HG03135 (cell line): ENCODE measurements around the gene OS9.
"Not testable (repeated sequence)": the region's sequence is repeated elsewhere in the genome, so short reads cannot be mapped to it uniquely, and the experiment has no call there.

Source experiments
- ATAC-seq: cut with Tn5 transposase; IDR thresholded peaks from one replicate; pipeline ENCODE4 v1.9.1; 2021; ENCODE audit warnings: mild to moderate bottlenecking, moderate library complexity; ENCODE audit not compliant: unreplicated experiment

The OS9 gene

DNA sequence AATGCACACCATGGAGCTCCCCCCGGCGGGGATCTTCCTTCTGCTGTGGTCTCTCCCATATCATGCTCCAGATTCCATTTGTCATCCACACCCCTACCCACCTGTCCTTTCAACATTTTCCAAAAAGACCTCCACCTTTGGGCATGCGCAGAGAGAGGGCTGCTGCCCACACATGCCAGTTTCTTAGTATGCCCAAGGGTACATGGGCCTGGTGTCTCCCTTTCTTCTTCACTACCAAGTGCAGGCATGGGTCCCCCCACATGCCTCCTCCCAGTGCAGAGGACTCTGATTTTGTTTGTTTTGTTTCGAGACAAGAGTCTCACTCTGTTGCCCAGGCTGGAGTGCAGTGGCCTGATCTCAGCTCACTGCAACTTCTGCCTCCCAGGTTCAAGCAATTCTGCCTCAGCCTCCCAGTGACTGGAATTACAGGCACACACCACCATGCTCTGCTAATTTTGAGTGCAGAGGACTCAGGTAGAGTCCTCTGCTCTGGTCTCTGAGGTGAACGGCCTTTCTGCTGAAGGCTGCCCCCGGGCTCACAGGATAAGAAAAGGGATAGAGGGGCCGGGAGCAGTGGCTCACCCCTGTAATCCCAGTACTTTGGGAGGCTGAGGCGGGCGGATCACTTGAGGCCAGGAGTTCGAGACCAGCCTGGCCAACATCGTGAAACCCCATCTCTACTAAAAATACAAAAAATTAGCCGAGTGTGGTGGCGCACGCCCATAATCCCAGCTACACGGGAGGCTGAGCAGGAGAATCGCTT is 28.1 kb downstream of the OS9 start:
- not testable (repeated sequence) for ATAC-seq

DNA sequence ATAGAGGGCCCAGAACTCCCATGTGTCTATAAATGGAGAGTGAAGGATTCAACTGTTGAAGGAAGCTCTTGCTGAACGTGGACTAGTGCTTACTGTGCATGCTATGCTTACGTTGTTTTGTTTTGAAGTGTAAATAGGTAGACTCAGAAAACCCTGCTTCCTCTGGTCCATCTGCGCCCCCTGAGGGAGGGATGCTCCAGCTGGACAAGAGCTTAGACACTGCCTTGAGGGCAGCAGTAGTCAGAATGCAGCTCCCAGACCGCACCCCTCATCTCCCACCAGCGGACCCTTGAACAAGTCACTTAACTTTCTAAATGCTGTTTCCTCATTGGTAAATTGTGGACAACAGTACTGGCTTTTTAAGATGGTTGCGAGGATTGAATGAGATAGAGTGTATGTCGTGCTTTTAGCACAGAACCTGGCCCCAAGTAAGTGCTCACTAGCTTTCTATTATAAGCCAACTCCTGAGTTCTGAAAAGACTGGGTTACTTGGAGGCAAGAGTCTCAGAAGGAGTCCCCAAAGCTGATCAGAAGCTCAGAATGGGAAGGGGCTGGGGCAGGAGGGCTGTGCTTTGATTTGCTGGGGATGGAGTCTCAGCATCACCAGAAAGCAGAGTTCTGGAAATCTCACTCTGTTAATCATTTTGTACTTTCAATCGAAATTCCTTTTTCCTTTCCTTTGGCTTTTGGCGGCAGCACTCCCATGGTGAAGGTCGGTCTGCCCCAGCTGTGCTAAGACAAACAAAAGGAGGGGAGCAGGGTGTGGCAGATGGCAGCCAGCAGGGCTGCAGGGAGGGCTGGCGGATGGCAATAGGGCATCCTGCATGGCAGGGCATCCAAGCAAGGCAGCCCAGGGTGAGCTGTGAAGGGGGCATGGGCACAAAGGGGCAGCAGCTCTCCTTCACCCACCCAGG is 29.0 kb downstream of the OS9 start:
- ATAC-seq, result no peak

DNA sequence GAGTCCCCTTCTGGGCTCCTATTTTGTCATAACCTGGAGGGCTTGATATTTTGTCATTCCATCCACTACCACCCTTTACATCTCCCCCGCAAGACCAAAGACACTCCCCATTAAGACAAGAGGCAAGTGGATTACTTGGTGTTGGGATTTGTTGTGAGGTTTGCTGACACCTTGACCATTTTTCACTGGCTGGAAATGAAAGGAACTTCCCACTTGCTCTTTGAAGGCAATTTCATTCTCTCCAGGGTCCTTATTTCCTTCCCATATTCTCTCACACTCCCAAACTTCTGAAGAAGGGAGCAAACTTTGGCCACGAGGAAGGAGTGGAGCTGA is 29.7 kb downstream of the OS9 start:
- ATAC-seq, result no peak

DNA sequence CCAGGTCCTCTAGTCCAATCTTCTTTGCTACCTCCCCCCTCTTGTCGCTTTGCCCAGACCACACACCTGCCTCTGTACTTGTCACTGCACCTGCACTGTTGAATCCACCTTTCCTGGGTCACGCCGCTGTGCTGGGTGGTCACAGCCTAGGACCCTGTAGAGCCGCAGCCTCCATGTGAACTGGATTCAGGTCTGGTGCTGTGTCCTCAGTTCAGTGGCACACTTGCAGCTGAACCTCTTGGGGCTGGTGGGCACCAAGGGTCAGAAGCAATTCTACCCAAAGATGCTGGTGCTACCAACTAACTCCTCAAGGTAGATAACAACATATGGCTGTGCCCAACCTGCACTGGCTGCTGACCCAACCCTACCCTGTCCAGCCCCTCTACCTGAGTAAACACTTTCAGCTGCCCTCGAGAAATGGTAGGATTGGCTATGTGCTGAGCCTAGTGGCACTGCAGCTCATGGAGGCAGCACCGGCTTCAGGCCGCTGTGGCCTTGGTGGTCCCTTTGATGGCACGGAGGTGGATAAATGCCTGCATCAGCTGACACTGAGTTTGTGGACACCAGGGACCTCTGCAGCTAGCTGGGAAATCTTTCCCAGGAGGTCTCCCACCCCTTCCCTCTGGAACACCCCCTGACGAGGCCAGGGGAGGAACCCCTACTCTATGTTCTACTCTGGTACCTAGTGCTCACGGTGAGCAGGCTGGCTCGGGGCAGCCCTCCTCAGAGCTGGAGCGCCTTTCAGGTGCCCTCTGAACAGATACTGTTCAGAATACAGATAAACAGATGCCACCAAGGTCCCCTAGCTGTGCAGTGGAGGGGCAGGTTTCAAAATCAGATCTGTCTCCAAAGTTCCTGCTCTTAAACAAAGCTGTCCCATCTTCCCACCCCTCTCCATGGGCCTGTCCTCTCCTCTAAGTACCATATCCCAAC is 30.3 kb downstream of the OS9 start:
- ATAC-seq, result no peak

DNA sequence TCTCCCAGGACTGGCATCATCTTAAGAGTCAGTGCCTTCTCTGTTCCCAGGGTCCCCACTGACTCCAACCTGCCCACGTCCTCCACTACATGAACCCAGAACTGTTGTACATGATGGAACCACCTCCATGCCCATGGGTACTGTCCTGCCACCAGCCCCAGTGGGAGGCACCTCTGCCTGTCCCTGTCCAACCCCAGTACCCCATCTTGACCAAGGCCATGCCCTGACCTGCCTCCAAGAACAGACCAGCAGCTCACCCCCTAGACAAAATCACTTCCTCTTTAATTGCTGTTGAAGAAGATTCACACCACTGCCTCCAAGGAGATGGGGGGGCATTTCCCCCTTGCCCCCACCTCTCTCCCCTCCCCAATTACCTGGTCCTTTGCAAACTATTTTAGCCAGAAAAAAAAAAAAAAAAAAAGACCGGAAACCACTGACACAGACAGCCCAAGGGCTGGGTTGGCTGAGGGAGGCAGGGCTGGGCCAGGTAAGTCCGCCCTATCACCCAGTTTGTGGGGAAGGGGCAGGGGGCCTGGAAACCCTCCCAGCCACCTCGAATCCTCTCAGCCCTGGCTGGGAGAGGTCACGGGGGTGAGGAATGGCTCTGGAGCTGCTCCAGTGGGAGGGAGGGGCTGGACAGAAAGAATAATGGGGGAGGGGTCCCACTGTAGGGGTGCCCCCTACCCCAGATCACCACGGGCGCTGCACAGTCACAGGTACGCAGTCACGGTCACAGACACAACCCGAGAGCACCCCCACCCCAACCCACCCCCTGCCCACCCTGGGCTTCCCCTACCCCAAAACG is 31.2 kb downstream of the OS9 start:
- no peak for ATAC-seq

DNA sequence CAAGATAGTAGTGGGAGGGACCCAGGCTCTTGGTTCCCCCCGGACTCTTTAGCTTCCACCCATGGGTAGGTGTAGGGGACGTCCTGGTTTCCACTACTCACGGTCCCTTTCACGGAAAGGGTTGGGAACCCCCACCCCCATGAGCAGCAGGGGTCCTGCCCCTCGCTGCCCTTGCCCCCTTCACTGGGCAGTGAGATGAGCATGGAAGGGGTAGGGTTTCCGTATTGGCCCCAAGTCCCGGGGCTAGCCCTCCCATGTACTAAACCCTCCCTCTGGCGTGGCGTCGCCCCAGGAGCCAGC is 31.9 kb downstream of the OS9 start:
- ATAC-seq, result no peak

DNA sequence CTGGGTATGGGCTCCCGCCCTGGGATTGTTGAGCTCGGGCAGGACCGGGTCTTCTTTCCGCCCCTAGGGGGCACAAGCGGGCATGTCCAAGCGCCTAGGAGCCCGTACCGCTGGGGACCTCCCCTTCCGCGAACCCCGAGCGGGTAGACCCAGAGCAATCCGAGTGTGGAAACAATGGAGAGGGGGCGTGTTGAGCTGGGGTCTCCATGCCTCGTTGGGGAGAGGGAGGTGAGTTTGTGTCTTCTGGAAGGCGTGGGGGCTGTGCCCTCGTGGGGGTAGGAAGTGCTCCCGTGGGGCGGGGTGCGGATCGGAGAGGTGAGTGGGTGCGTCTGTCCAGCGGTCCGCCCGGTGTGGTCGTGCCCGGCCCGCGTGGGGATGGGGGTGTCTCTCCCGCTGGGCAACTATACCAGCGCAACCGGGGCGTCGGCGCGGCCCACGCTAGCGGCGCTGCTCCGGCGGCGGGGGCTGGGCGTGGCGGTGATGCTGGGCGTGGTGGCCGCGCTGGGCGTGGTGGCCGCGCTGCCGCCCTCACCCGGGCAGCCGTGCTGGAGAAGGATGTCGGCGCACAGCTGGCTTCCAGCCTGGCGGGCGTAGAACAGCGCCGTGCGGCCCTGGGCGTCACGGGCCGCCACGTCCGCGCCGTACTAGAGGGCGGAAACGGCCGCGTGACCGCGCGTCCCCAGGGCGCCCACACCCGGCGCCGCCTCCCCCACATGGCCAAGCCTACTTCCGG is 32.4 kb downstream of the OS9 start:
- ATAC-seq, result no peak

DNA sequence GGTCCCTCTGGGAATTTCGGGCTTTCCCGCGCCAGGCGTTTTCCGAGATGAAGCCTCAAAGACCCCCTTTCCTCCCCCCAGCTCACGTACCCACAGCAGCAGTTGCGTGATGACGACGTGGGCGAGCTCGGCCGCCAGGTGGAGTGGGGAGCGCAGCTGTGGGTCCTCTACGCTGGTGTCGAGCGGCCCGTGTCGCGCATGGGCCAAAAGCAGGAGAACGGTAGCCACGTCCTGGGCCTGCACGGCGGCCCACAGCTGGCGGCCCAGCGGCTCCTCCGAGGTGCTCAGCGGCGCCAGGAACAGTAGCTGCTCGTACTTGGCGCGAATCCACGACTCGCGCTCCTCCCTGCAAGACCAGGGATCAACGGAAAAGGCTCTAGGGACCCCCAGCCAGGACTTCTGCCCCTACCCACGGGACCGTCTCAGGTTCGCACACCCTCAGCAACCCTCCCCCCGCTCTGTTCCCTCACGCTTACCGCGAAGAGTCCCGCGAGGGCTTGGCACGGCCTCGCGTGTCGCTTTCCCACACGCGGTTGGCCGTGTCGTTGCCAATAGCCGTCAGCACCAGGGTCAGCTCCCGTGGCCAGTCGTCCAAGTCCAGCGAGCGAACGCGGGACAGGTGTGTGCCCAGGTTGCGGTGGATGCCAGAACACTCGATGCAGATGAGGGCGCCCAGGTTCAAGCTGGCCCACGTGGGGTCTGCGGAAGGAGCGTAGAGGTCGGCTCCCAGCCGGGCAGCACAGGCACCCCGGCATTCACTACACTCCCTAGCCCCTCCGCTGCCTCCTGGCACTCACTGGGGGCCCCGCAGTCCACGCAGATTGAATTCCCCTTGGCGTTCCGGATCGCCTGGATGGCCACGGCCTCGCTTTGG is 33.2 kb downstream of the OS9 start:
- ATAC-seq, result no peak

DNA sequence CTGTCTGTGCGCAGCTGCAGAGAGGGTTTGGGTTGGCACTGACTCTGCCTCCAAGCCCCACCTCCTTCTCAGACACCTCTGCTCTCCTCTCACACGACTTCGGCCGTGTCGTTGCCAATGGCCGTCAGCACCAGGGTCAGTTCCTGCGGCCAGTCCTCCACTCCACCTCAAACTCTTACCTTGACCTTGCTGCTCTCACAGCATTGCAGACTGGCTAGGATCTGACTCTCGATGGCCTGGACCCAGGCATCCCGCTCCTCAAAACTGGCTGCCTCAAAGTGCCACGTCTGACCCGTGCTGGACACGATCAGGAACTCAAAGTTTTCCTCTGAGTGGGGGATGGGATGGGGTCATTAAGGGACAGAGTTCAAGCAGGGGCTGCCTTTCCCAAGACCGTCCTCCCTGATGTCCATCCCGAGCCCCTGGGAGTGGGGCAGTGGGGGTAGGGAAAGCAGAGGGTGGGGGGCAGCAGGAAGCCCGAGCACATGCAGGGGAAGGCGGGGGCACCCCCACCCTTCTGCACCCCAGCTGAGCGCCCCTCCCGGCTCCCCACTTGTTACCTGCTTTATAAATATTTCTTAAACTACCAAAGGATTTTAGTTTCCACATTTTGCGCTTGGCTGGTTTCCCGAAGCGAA is 33.9 kb downstream of the OS9 start:
- ATAC-seq, result no peak

DNA sequence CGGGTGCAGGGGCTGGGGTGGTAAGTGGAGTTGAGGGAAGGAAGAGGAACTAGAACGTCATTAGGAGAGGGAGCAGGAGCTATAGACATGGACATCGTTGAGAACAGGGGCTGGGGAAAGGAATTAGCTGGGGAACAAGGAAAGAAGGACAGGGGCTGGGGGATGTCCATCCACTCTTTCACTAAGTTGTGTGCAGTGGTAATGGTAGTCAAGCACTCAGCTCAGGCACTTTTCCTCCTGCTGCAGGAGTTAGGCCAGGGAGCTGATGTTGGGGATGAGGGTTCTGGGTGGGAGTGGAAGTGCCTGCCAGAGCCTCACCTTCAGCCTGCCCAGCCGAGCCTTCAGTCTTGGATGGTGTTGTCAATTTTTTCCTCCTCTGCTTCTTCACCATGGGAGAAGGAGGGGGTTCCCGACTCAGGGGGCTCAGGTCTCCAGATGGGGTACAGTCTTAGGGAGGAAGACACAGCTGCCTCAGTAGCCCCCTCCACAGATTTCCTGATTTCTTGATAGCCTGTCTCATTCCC is 35.5 kb downstream of the OS9 start:
- no peak for ATAC-seq

DNA sequence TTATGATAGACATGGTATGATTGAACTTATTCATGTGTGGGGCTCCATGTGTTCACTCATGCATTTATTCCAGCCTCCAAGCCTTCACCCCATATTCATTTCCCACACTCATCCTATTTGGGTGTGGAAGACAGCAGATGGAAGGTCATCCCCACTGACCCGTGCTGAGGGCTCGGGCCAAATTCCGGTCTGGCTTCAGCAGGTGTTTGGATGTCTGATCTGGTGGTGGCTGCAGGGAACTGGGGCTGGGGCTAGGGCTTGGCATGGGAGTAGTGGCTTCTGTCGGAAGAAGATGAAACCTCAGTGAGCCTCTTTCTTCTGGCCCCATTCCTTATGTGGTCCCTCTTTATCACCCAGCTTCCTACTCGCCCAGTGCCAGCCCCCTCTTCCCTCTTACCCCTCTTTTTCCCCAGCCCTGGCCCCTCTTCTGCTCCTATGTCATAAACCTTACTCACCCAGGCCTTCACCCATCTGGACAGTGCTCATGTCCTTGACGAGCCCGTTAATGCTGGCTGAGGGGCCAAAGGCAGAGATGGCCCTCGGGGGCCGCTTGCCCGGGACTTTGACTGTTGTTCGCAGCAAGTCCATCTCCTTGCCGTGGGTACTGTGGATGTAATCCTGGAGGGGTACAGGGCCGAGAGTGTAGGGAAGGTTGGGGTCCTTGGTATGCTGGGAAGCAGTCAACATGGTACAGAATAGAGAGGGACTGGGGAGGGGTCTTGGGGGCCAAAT is 36.6 kb downstream of the OS9 start:
- ATAC-seq, result no peak

DNA sequence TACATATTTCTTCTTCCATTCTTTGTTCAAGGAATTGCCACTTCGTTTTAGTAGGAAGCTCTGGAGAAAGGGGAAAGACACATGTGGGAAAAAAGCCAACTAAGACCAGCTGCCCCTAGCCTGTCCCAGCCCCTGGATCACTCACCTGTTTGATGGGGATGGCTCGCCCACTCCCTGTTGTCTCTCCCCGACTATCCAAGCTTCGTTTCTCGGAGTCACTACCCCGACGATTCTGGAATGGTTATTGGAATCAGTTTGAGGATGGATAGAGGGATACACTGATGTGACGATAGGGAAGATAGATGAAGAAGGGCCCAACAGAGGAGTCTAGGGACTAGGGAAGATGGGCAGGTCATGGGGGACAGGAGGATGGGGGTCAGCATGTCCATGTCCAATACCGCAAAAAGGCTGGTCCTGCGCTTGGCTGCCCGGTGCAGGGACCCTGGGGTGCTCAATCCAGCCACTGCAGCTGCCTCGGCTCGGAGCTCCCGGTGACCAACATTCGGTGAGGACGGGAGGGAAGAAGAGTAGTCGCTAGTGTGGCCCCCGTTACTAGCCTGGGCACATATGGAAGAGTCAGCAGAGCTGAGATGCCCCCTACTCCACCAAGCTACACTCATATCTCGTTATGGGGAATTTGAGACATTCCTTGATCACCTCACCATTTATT is 37.6 kb downstream of the OS9 start:
- no peak for ATAC-seq

DNA sequence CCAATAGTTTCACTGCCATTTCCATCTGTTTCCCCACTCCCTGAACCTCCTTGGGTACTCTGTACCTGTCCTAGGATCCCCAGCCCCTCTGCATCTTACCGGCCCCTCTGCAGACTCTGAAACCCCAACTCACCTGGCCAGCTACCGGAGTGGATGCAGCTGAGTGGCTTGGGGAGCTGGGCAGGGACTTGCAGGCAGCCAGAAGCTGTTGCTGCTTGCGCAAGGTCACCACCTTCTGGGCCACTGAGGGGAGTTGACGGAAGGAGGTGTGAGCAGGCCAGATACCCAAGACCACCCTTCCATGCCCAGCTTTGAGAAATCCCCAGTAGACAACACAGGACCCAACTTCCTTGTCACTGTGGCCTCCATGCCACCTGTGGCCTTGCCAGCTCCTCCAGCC is 38.3 kb downstream of the OS9 start:
- ATAC-seq, result no peak

DNA sequence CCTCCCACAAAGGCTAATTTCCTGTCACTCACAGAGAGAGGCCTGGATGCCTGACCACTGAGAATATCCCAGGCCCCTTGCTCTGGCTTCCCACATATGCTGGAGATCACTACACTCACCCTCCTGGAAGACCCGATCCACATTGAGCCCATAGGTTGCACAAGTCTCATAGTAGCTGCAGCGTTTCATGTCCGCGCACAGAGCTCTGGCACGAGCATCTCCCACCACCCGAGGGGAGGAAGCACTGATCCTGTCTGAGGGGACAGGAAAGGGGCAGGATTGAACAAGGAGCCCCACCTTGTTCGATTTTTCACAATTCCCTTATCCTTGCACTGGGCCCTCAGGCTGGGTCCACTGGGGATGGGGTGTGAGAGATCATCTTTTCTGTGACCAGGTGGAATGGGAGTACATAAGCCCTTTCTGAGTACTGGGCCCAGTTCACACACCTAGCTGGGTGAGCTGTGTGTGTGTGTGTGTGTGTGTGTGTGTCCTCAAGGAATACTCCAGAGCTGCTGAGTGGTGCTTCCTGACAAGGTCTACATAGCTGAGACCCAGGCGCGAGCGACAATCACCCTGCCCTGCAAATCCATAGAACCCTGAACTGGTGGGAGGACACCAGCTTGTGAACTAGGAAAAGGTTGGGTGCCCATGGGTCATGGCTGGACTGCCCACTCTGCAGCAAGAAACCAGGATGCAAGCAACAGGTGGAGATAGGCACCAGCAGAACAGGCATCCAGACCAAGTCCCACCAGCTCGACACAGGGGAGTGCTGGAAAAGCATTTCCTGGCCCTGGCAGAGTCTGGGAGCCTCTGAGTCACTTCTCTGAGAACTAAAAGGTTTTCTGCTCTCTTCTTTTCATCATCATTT is 39.0 kb downstream of the OS9 start:
- no peak for ATAC-seq

DNA sequence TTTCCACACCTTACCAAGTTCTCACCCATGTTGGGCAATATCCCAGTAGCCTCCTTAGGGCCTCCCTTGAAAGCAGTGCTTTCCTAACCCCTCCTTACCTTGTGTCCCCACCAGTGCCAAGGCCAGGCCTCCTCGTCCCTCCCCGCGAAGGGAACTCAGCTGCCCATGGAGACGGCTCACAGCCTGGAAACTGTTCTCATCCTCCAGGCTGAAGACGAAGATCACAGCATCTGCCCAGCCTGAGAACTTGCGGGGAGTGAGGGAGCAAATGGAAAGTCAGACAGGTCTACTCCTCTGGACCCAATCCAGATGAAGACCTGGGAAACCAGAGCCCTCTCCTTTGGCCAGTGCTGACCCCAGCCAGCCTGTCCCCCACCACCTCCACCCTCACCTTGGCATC is 40.0 kb downstream of the OS9 start:
- no peak for ATAC-seq

DNA sequence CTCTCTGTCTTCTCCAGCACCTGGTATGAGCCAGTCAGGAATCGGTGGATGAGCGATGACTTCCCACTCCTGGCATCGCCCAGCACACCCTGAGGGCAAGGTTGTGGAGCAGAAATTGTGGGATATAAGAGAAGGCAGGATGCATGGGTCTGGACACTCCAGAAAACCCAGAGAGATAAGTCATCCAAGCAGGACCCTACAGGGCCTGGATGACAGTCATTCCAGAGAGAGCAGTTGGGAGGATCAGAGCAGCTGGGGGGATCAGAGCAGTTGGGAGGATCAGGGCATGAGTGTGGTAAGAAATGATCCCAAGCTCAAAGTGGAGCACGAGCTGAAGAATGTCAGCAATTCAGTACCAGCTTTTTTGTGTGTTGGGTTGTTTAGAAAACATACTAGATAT is 40.7 kb downstream of the OS9 start:
- ATAC-seq, result no peak
